IMR-90 (cell line): ENCODE results near the gene ARHGEF26. TPM values are rescaled to one million over a fixed set of nuclear protein-coding genes. Genes with fewer than 3 reads are reported as not detected.

Source experiments
- ATAC-seq: fragments of 200-7000 bp; cut with Tn5 transposase; 2 replicates; pipeline ENCODE4 v1.9.1; 2020; ENCODE audit warnings: low read depth, mild to moderate bottlenecking, moderate library complexity
- BruUV-seq: library from RNA; stranded (reverse); fragments of 400-500 nt; replicated peaks from 2 replicates; lab custom pipeline; 2021; lab: Mats Ljungman, UMichigan
- CTCF ChIA-PET: fragments of 300-600 bp; formaldehyde crosslinking; extraction: SDS; loops from one replicate; lab custom pipeline; 2021; ENCODE audit warnings: antibody characterized with exemption; lab: Yijun Ruan, JAX
- POLR2A ChIA-PET: fragments of 300-600 bp; sonication (Branson Sonifier 250); formaldehyde crosslinking; loops from one replicate; lab custom pipeline; 2022; ENCODE audit warnings: antibody characterized with exemption; ENCODE audit not compliant: unreplicated experiment; lab: Charles Lee
- DNase-seq: peaks from one replicate; pipeline ENCODE4 v3.0.0; 2013
- H2AFZ ChIP-seq: replicated peaks from 2 replicates; pipeline ENCODE3; 2013; ENCODE audit warnings: low read length, mild to moderate bottlenecking; ENCODE audit not compliant: poor library complexity
- H2AK5ac ChIP-seq: 2 replicates; pipeline ENCODE4 v1.6.1; 2013; ENCODE audit warnings: low read depth, low read length, inconsistent platforms
- H2AK9ac ChIP-seq: replicated peaks from 2 replicates; pipeline ENCODE3; 2013; ENCODE audit warnings: mild to moderate bottlenecking, low read depth, low read length, moderate library complexity; ENCODE audit not compliant: poor library complexity
- H2BK120ac ChIP-seq: 2 replicates; pipeline ENCODE4 v1.6.1; 2013; ENCODE audit warnings: low read depth, low read length, inconsistent platforms
- H2BK15ac ChIP-seq: 3 replicates; pipeline ENCODE4 v1.6.1; 2013; ENCODE audit warnings: low read depth, low read length, inconsistent platforms
- H2BK20ac ChIP-seq: 2 replicates; pipeline ENCODE4 v1.6.1; 2013; ENCODE audit warnings: low read depth, mild to moderate bottlenecking, inconsistent platforms, low read length, moderate library complexity
- H2BK5ac ChIP-seq: 2 replicates; pipeline ENCODE4 v1.6.1; 2013; ENCODE audit warnings: mild to moderate bottlenecking, low read depth, low read length, inconsistent platforms; ENCODE audit not compliant: poor library complexity, severe bottlenecking
- H3K14ac ChIP-seq: replicated peaks from 2 replicates; pipeline ENCODE4 v1.6.1; 2013; ENCODE audit warnings: low read depth, low read length, inconsistent platforms
- H3K18ac ChIP-seq: 2 replicates; pipeline ENCODE4 v1.6.1; 2013; ENCODE audit warnings: low read depth, low read length, control low read depth
- H3K23ac ChIP-seq: 2 replicates; pipeline ENCODE4 v1.6.1; 2013; ENCODE audit warnings: low read depth, low read length, inconsistent platforms
- H3K27ac ChIP-seq: 2 replicates; pipeline ENCODE4 v1.5.1; 2013; ENCODE audit warnings: mild to moderate bottlenecking, control low read depth, low read length; ENCODE audit not compliant: insufficient read depth
- H3K27me3 ChIP-seq: 2 replicates; pipeline ENCODE4 v1.6.1; 2013; ENCODE audit warnings: low read length; ENCODE audit not compliant: control insufficient read depth, insufficient read depth
- H3K36me3 ChIP-seq: 2 replicates; pipeline ENCODE4 v1.6.1; 2013; ENCODE audit warnings: low read length, mixed read lengths; ENCODE audit not compliant: control insufficient read depth, insufficient read depth
- H3K4ac ChIP-seq: 2 replicates; pipeline ENCODE4 v1.6.1; 2013; ENCODE audit warnings: low read depth, low read length, inconsistent platforms
- H3K4me1 ChIP-seq: 2 replicates; pipeline ENCODE4 v1.6.1; 2013; ENCODE audit warnings: low read length, mixed read lengths; ENCODE audit not compliant: control insufficient read depth, insufficient read depth
- H3K4me2 ChIP-seq: 2 replicates; pipeline ENCODE4 v1.6.1; 2013; ENCODE audit warnings: low read depth, mild to moderate bottlenecking, control low read depth, low read length, moderate library complexity
- H3K4me3 ChIP-seq: 2 replicates; pipeline ENCODE4 v1.5.1; 2013; ENCODE audit warnings: low read depth, mild to moderate bottlenecking, control low read depth, low read length, moderate library complexity; ENCODE audit not compliant: insufficient read depth
- H3K56ac ChIP-seq: 2 replicates; pipeline ENCODE4 v1.6.1; 2013; ENCODE audit warnings: low read length, inconsistent platforms; ENCODE audit not compliant: insufficient read depth; ENCODE audit errors: extremely low read depth
- H3K79me1 ChIP-seq, 2 experiments: 2 replicates each; pipeline ENCODE4 v1.6.1; 2013; ENCODE audit warnings: low read length in 2 of 2, inconsistent platforms in 1 of 2, low read depth in 1 of 2
- H3K9ac ChIP-seq: 2 replicates; pipeline ENCODE4 v1.6.1; 2013; ENCODE audit warnings: low read depth, low read length, control low read depth
- H3K9me1 ChIP-seq: 2 replicates; pipeline ENCODE4 v1.6.1; 2013; ENCODE audit warnings: low read length, inconsistent platforms; ENCODE audit not compliant: insufficient read depth
- H3K9me3 ChIP-seq: 2 replicates; pipeline ENCODE4 v1.6.1; 2013; ENCODE audit warnings: low read length; ENCODE audit not compliant: control insufficient read depth, insufficient read depth
- H4K20me1 ChIP-seq: 2 replicates; pipeline ENCODE4 v1.6.1; 2013; ENCODE audit warnings: low read length, inconsistent platforms; ENCODE audit not compliant: insufficient read depth
- H4K5ac ChIP-seq: 2 replicates; pipeline ENCODE4 v1.6.1; 2013; ENCODE audit warnings: mild to moderate bottlenecking, low read depth, low read length, control low read depth
- H4K8ac ChIP-seq, 2 experiments: 2 replicates each; pipeline ENCODE4 v1.6.1; 2013; ENCODE audit warnings: low read depth in 2 of 2, low read length in 2 of 2, control low read depth in 1 of 2, inconsistent platforms in 1 of 2
- H4K91ac ChIP-seq: 2 replicates; pipeline ENCODE4 v1.6.1; 2013; ENCODE audit warnings: low read depth, low read length, inconsistent platforms; ENCODE audit not compliant: insufficient read depth
- BHLHE40 ChIP-seq: fragments of 150-350 bp; IDR thresholded peaks from 2 replicates; pipeline ENCODE4 v1.6.1; 2016; ENCODE audit warnings: mild to moderate bottlenecking, low read depth, low read length
- CEBPB ChIP-seq: IDR thresholded peaks from 2 replicates; pipeline ENCODE4 v1.6.1; 2012; ENCODE audit warnings: low read depth, low read length, improper control_type of control experiment
- MAZ ChIP-seq: IDR thresholded peaks from 2 replicates; pipeline ENCODE4 v1.6.1; 2012; ENCODE audit warnings: low read depth, mild to moderate bottlenecking, low read length, improper control_type of control experiment, moderate library complexity, borderline replicate concordance
- NFE2L2 ChIP-seq: fragments of 150-350 bp; IDR thresholded peaks from 2 replicates; pipeline ENCODE4 v1.6.1; 2016; ENCODE audit warnings: low read depth, mild to moderate bottlenecking, low read length
- RAD21 ChIP-seq: IDR thresholded peaks from 2 replicates; pipeline ENCODE4 v1.6.1; 2012; ENCODE audit warnings: low read length, improper control_type of control experiment
- RCOR1 ChIP-seq: IDR thresholded peaks from 2 replicates; pipeline ENCODE4 v1.6.1; 2012; ENCODE audit warnings: mild to moderate bottlenecking, low read length, improper control_type of control experiment; ENCODE audit not compliant: insufficient replicate concordance
- WGBS, 2 experiments: methylation state at CpG; one replicate each; pipeline versions ENCODE4 v1.1.5 to v1.1.7; 2013; ENCODE audit warnings: missing lambda C conversion rate in 2 of 2; ENCODE audit not compliant: insufficient read length in 1 of 2; ENCODE audit errors: extremely low coverage in 2 of 2; 5-methylcytosine and 5-hydroxymethylcytosine counted together
- dilution Hi-C: fragments of 300-500 bp; cut with HindIII; formaldehyde crosslinking; loops from one replicate; pipeline ENCODE4 v1.14.3; 2018; ENCODE audit warnings: low sequenced_read_pairs; ENCODE audit not compliant: unreplicated experiment
- in situ Hi-C: fragments of 300-500 bp; cut with MboI; formaldehyde crosslinking; loops from 3 replicates; pipeline ENCODE4 v1.14.3; 2019; ENCODE audit warnings: low sequenced_read_pairs, inconsistent platforms, mixed read lengths
- intact Hi-C: fragments of 100-400 bp; cut with micrococcal nuclease; formaldehyde crosslinking; loops from 2 replicates; pipeline ENCODE4 v1.10.0; 2022
- polyA plus RNA-seq, 3 experiments: library from polyadenylated mRNA; depleted of rRNA; stranded (reverse); fragments of >200 nt; gene quantifications; 2 replicates each; pipeline ENCODE4 v1.2.3, GENCODE V29; 2012; ENCODE audit warnings: low replicate concordance in 1 of 3
- total RNA-seq: library from RNA; depleted of rRNA; stranded (reverse); fragments of >200 nt; gene quantifications from 2 replicates; pipeline ENCODE4 v1.2.3, GENCODE V29; 2012

ARHGEF26 gene
- total and polyA plus RNA-seq, 2 of the 4 experiments (the other 2 are of a cell fraction) = 2.0 to 2.3 TPM

GRCh38 chr3:154151969-154152368 lies 30.8 kb downstream of the ARHGEF26 start:
- H2AK5ac ChIP-seq = no peak overlapping the region
- H3K4ac ChIP-seq = no peak overlapping the region
- no peak overlapping the region for H4K91ac ChIP-seq
- no peak overlapping the region for H2BK120ac ChIP-seq
- peaks cover 3% of the 10 kb centered on the region; the same call in 1 of the 2 replicates for H3K9me1 ChIP-seq
- H3K4me3 ChIP-seq = no peak overlapping the region
- H4K5ac ChIP-seq = no peak overlapping the region
- ChIA-PET CTCF (no interaction called here), POLR2A (no interaction called here)
- no peak overlapping the region for H3K14ac ChIP-seq
- H3K4me2 ChIP-seq = no peak overlapping the region
- H4K20me1 ChIP-seq = no peaks in the 10 kb centered on the region
- no TSS peak for BruUV-seq
- no peak overlapping the region for H3K9ac ChIP-seq
- peak; percentile 58; the same call in 1 of the 2 replicates for TF ChIP-seq BHLHE40
- no peak for TF ChIP-seq NFE2L2
- TF ChIP-seq RCOR1 = no peak
- TF ChIP-seq CEBPB = peak; percentile 71
- TF ChIP-seq RAD21 = no peak
- no peak for TF ChIP-seq MAZ
- WGBS, 2 experiments = no CpG with 5 or more reads among the region's 1 CpG
- H3K56ac ChIP-seq = no peak overlapping the region
- no peak overlapping the region for H2BK15ac ChIP-seq
- no peak overlapping the region for H2AFZ ChIP-seq
- no peaks in the 10 kb centered on the region for H3K27me3 ChIP-seq
- H2BK5ac ChIP-seq = no peak overlapping the region
- peaks cover 2% of the 10 kb centered on the region for H3K4me1 ChIP-seq
- H3K9me3 ChIP-seq = no peaks in the 10 kb centered on the region
- no peak overlapping the region for H3K27ac ChIP-seq
- H3K23ac ChIP-seq = no peak overlapping the region
- in situ Hi-C loops (no loop called here), dilution Hi-C loops (no loop called here), intact Hi-C loops (no loop called here)
- peak overlapping the region; percentile 61; the same call in 1 of the 2 replicates for H2BK20ac ChIP-seq
- peak; percentile 91 for ATAC-seq
- H4K8ac ChIP-seq = 0 out of 4 replicates have a peak overlapping the region, but pooled peaks of 1 of the 2 experiments have one; percentile 56
- no peak overlapping the region for H2AK9ac ChIP-seq
- H3K79me1 ChIP-seq = no peaks in the 10 kb centered on the region
- DNase-seq = peak; percentile 83
- H3K18ac ChIP-seq = 0 out of 2 replicates have a peak overlapping the region, but pooled peaks have one; percentile 3
- no peaks in the 10 kb centered on the region for H3K36me3 ChIP-seq
